SU-DHL-6 (cell line): ENCODE measurements around the gene STK35.

Experiments used
- H2AFZ ChIP-seq: fragments of 200-600 bp; sonication (generic); 2 replicates; pipeline ENCODE4 v1.6.1; 2014; ENCODE audit warnings: low read depth, mild to moderate bottlenecking, moderate library complexity, mixed read lengths, antibody characterized with exemption, low read length; ENCODE audit not compliant: severe bottlenecking
- H3F3A ChIP-seq: fragments of 200-600 bp; shearing (Covaris generic); 2 replicates; pipeline ENCODE4 v1.6.0; 2016; ENCODE audit warnings: antibody characterized with exemption, mild to moderate bottlenecking; ENCODE audit not compliant: insufficient read depth
- H3K27ac ChIP-seq: fragments of 200-600 bp; sonication (generic); 2 replicates; pipeline ENCODE4 v1.5.1; 2016; ENCODE audit warnings: low read depth, mild to moderate bottlenecking, low read length, moderate library complexity, mixed read lengths
- H3K27me3 ChIP-seq: fragments of 200-600 bp; sonication (generic), shearing (Covaris generic); 2 replicates; pipeline ENCODE4 v1.6.0; 2014; ENCODE audit warnings: mild to moderate bottlenecking, low read length
- H3K36me3 ChIP-seq: fragments of 200-600 bp; sonication (generic); 2 replicates; pipeline ENCODE4 v1.6.1; 2014; ENCODE audit warnings: mild to moderate bottlenecking, low read length, mixed read lengths
- H3K4me2 ChIP-seq: fragments of 300-600, 200-600 bp; shearing (Covaris generic), sonication (generic); 2 replicates; pipeline ENCODE4 v1.6.0; 2014; ENCODE audit warnings: low read length, low read depth, mild to moderate bottlenecking; ENCODE audit not compliant: poor library complexity, severe bottlenecking
- H3K4me3 ChIP-seq: fragments of 200-600 bp; sonication (generic); 2 replicates; pipeline ENCODE4 v1.5.1; 2014; ENCODE audit warnings: antibody characterized with exemption, low read length, mild to moderate bottlenecking, mixed read lengths; ENCODE audit not compliant: insufficient read depth, poor library complexity, severe bottlenecking
- H3K79me2 ChIP-seq: fragments of 200-600 bp; sonication (generic); 2 replicates; pipeline ENCODE4 v1.6.1; 2014; ENCODE audit warnings: mild to moderate bottlenecking, low read length, moderate library complexity; ENCODE audit not compliant: insufficient read depth
- H3K9ac ChIP-seq: fragments of 200-600 bp; sonication (generic); 2 replicates; pipeline ENCODE4 v1.7.0; 2014; ENCODE audit warnings: mild to moderate bottlenecking, low read length
- H3K9me2 ChIP-seq: fragments of 200-600 bp; sonication (generic); replicated peaks from 2 replicates; pipeline ENCODE4 v1.6.1; 2014; ENCODE audit warnings: low read length; ENCODE audit not compliant: insufficient read depth
- H3K9me3 ChIP-seq: fragments of 200-600 bp; sonication (generic); 2 replicates; pipeline ENCODE4 v1.6.1; 2014; ENCODE audit warnings: low read length, mixed read lengths; ENCODE audit not compliant: insufficient read depth
- H4K20me1 ChIP-seq: fragments of 200-600 bp; sonication (generic); 2 replicates; pipeline ENCODE4 v1.6.1; 2014; ENCODE audit warnings: low read depth, mild to moderate bottlenecking, antibody characterized with exemption, low read length, moderate library complexity, mixed read lengths
- CTCF ChIP-seq: fragments of 200-600 bp; sonication (generic); IDR thresholded peaks from one replicate; pipeline ENCODE4 v1.5.1; 2017; ENCODE audit warnings: antibody characterized with exemption, mild to moderate bottlenecking, low read length, moderate library complexity; ENCODE audit not compliant: insufficient read depth, poor library complexity, severe bottlenecking
- EZH2phosphoT487 ChIP-seq: fragments of 200-600 bp; sonication (generic), shearing (Covaris generic); conservative IDR thresholded peaks from 2 replicates; pipeline ENCODE4 v1.6.1; 2018; ENCODE audit warnings: mild to moderate bottlenecking, antibody characterized with exemption, low read length, moderate library complexity, mixed read lengths

STK35 gene

GRCh38 chr20:2156666-2157624, 55.3 kb downstream of the STK35 start:
- Histone ChIP-seq H3K9ac (no peak overlapping the region), H3K4me2 (no peak overlapping the region)

GRCh38 chr20:2162125-2162822, 60.6 kb downstream of the STK35 start:
- H3K4me3 ChIP-seq: no peak overlapping the region
- H3K9ac ChIP-seq: no peak overlapping the region
- H3K4me2 ChIP-seq: no peak overlapping the region
- no peaks in the 10 kb centered on the region for H4K20me1 ChIP-seq
- TF ChIP-seq CTCF: no peak
- TF ChIP-seq EZH2phosphoT487: no peak
- H3K79me2 ChIP-seq: no peaks in the 10 kb centered on the region
- H3K27me3 ChIP-seq: no peaks in the 10 kb centered on the region
- H3K9me2 ChIP-seq: no peaks in the 10 kb centered on the region
- no peaks in the 10 kb centered on the region for H3K36me3 ChIP-seq
- no peak overlapping the region for H2AFZ ChIP-seq
- H3F3A ChIP-seq: no peaks in the 10 kb centered on the region
- H3K27ac ChIP-seq: no peak overlapping the region
- no peaks in the 10 kb centered on the region for H3K9me3 ChIP-seq

More at GRCh38 chr20:2156666-2157624, 55.3 kb downstream of the STK35 start:
- Histone ChIP-seq H3K27me3 (no peaks in the 10 kb centered on the region), H3K79me2 (no peaks in the 10 kb centered on the region), H3K4me3 (no peak overlapping the region), H3K36me3 (no peaks in the 10 kb centered on the region), H3K9me2 (no peaks in the 10 kb centered on the region), H3K27ac (no peak overlapping the region), H3K9me3 (no peaks in the 10 kb centered on the region), H4K20me1 (no peaks in the 10 kb centered on the region), H2AFZ (no peak overlapping the region), H3F3A (no peaks in the 10 kb centered on the region)
- TF ChIP-seq EZH2phosphoT487 (no peak), CTCF (no peak)

GRCh38 chr20:2162823-2163166, 61.2 kb downstream of the STK35 start:
- TF ChIP-seq CTCF (no peak), EZH2phosphoT487 (no peak)
- Histone ChIP-seq H3K9me2 (no peaks in the 10 kb centered on the region), H3K36me3 (no peaks in the 10 kb centered on the region), H4K20me1 (no peaks in the 10 kb centered on the region), H3K4me2 (no peak overlapping the region), H3K9me3 (no peaks in the 10 kb centered on the region), H2AFZ (no peak overlapping the region), H3F3A (no peaks in the 10 kb centered on the region), H3K27ac (no peak overlapping the region), H3K4me3 (no peak overlapping the region), H3K79me2 (no peaks in the 10 kb centered on the region), H3K9ac (no peak overlapping the region), H3K27me3 (no peaks in the 10 kb centered on the region)
